PC-3 (cell line): ENCODE data around the gene VPS35. TPM values are rescaled to one million over a fixed set of nuclear protein-coding genes. Genes with fewer than 3 reads are reported as not detected.

ENCODE experiments used
- ATAC-seq: fragments of 200-7000 bp; cut with Tn5 transposase; 2 replicates; pipeline ENCODE4 v1.9.1; 2020; ENCODE audit warnings: mild to moderate bottlenecking, moderate library complexity
- BruUV-seq: library from RNA; stranded (reverse); fragments of 400-500 nt; replicated peaks from 2 replicates; lab custom pipeline; 2021; lab: Mats Ljungman, UMichigan
- CTCF ChIA-PET: fragments of 300-600 bp; sonication (Branson Sonifier 250); formaldehyde crosslinking; loops from one replicate; lab custom pipeline; 2022; ENCODE audit warnings: antibody characterized with exemption; lab: Charles Lee
- POLR2A ChIA-PET: fragments of 300-600 bp; sonication (Branson Sonifier 250); formaldehyde crosslinking; loops from one replicate; lab custom pipeline; 2022; ENCODE audit warnings: antibody characterized with exemption; ENCODE audit not compliant: unreplicated experiment; lab: Charles Lee
- DNase-seq: peaks from one replicate; pipeline ENCODE4 v3.0.0-alpha.2; 2015
- H2AFZ ChIP-seq: fragments of 300-600 bp; sonication (generic); 2 replicates; pipeline ENCODE4 v1.6.0; 2016; ENCODE audit warnings: antibody characterized with exemption, low read length
- H3F3A ChIP-seq: fragments of 300-600 bp; sonication (generic); one replicate; pipeline ENCODE4 v1.6.0; 2017; ENCODE audit warnings: antibody characterized with exemption, low read length, control low read depth, mild to moderate bottlenecking; ENCODE audit not compliant: unreplicated experiment
- H3K27ac ChIP-seq: fragments of 300-600 bp; sonication (generic); 2 replicates; pipeline ENCODE4 v1.5.1; 2016; ENCODE audit warnings: mild to moderate bottlenecking, low read length
- H3K27me3 ChIP-seq: fragments of 300-600 bp; sonication (generic); 2 replicates; pipeline ENCODE4 v1.6.1; 2016; ENCODE audit warnings: low read length, mixed read lengths
- H3K36me3 ChIP-seq: fragments of 300-600 bp; sonication (generic); 2 replicates; pipeline ENCODE4 v1.6.1; 2016; ENCODE audit warnings: low read depth, mixed run types, low read length, mixed read lengths
- H3K4me1 ChIP-seq: fragments of 300-600 bp; sonication (generic); 2 replicates; pipeline ENCODE4 v1.5.1; 2016; ENCODE audit warnings: low read length; ENCODE audit not compliant: insufficient read depth
- H3K4me2 ChIP-seq: fragments of 300-600 bp; sonication (generic); 2 replicates; pipeline ENCODE4 v1.6.0; 2016; ENCODE audit warnings: low read length
- H3K4me3 ChIP-seq: fragments of 300-600 bp; sonication (generic); 2 replicates; pipeline ENCODE4 v1.5.1; 2016; ENCODE audit warnings: mild to moderate bottlenecking, low read length, mixed read lengths
- H3K79me2 ChIP-seq: fragments of 300-600 bp; sonication (generic); 2 replicates; pipeline ENCODE4 v1.6.1; 2017; ENCODE audit warnings: low read length, mixed read lengths
- H3K9ac ChIP-seq: fragments of 300-600 bp; sonication (generic); 2 replicates; pipeline ENCODE4 v1.6.0; 2016; ENCODE audit warnings: mild to moderate bottlenecking, low read length
- H3K9me2 ChIP-seq: fragments of 300-600 bp; sonication (generic); replicated peaks from 2 replicates; pipeline ENCODE4 v1.6.1; 2016; ENCODE audit warnings: mixed run types, low read length, mixed read lengths
- H3K9me3 ChIP-seq: fragments of 300-600 bp; sonication (generic); 2 replicates; pipeline ENCODE4 v1.6.1; 2016; ENCODE audit warnings: low read length, mixed read lengths
- H4K20me1 ChIP-seq: fragments of 300-600 bp; sonication (generic); 2 replicates; pipeline ENCODE4 v1.6.1; 2016; ENCODE audit warnings: low read length, mixed read lengths
- CTCF ChIP-seq: fragments of 300-600 bp; sonication (generic); conservative IDR thresholded peaks from 2 replicates; pipeline ENCODE4 v1.5.1; 2017; ENCODE audit warnings: antibody characterized with exemption, low read depth, mild to moderate bottlenecking, low read length
- EZH2 ChIP-seq: fragments of 300-600 bp; sonication (generic); IDR thresholded peaks from one replicate; pipeline ENCODE4 v1.6.1; 2017; ENCODE audit warnings: antibody characterized with exemption, mild to moderate bottlenecking, low read length; ENCODE audit not compliant: unreplicated experiment
- EZH2phosphoT487 ChIP-seq: fragments of 300-600 bp; sonication (generic); IDR thresholded peaks from 2 replicates; pipeline ENCODE4 v1.6.1; 2018; ENCODE audit warnings: mild to moderate bottlenecking, antibody characterized with exemption, low read length, borderline replicate concordance
- intact Hi-C: fragments of 100-400 bp; cut with micrococcal nuclease; formaldehyde crosslinking; loops from 2 replicates; pipeline ENCODE4 v1.9.0; 2023
- total RNA-seq: library from RNA; depleted of rRNA; stranded (reverse); fragments of >200 nt; gene quantifications from 2 replicates; pipeline ENCODE4 v1.2.3, GENCODE V29; 2014

Gene VPS35
- total RNA-seq, 1 experiment from 2014 or later = 39.3 TPM

DNA sequence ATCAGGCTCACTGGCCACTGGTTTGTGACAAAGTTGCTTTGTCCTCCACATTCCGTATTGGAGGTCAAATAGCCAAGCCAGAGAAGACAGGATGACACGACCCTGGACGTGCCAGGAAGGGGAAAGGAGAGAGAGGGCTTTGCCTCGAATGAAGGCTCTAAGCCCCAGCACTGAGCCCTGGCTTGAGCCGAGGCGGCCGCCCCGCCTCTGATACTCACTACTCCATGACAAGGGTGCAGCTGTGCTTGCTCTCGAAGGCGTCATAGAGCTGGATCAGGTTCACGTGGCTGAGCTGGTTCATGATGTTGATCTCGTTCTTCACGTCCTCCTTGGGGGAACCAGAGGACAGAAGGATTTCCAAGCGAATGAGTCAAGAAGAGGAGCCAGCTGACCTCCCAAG is 39.8 kb upstream of the VPS35 start:
- Histone ChIP-seq H3K4me2 (no peak overlapping the region), H3K79me2 (no peaks in the 10 kb centered on the region), H3K9ac (no peak overlapping the region), H3K27me3 (no peaks in the 10 kb centered on the region), H3K36me3 (no peaks in the 10 kb centered on the region), H2AFZ (no peak overlapping the region), H3K9me3 (no peaks in the 10 kb centered on the region), H3K27ac (no peak overlapping the region), H3K4me3 (no peak overlapping the region), H4K20me1 (no peaks in the 10 kb centered on the region), H3K4me1 (no peaks in the 10 kb centered on the region), H3K9me2 (no peaks in the 10 kb centered on the region), H3F3A (no peaks in the 10 kb centered on the region)
- POLR2A ChIA-PET = no interaction called here
- ATAC-seq = no peak
- CTCF ChIA-PET = no interaction called here
- TF ChIP-seq CTCF (no peak), EZH2phosphoT487 (no peak), EZH2 (no peak)
- DNase-seq = no peak
- intact Hi-C loops = no loop called here
- BruUV-seq = no TSS peak

- Histone ChIP-seq H3K9me2 (no peaks in the 10 kb centered on the region), H3K27me3 (no peaks in the 10 kb centered on the region), H3K4me2 (no peak overlapping the region), H3K9me3 (no peaks in the 10 kb centered on the region), H3K36me3 (no peaks in the 10 kb centered on the region), H2AFZ (no peak overlapping the region), H3K4me3 (no peak overlapping the region), H4K20me1 (no peaks in the 10 kb centered on the region), H3K27ac (no peak overlapping the region), H3K9ac (no peak overlapping the region), H3K79me2 (no peaks in the 10 kb centered on the region), H3F3A (no peaks in the 10 kb centered on the region), H3K4me1 (no peaks in the 10 kb centered on the region)
- CTCF ChIA-PET = no interaction called here
- intact Hi-C loops = no loop called here
- no TSS peak for BruUV-seq
- no peak for ATAC-seq
- DNase-seq = no peak
- no peak for TF ChIP-seq EZH2
- TF ChIP-seq EZH2phosphoT487 = no peak
- TF ChIP-seq CTCF = no peak
- POLR2A ChIA-PET = no interaction called here
These were observed 38.7 kb upstream of the VPS35 start for GRCh38 chr16:46727630-46728029.

- POLR2A ChIA-PET = no interaction called here
- BruUV-seq = no TSS peak
- H3K4me3 ChIP-seq = no peak overlapping the region
These were observed 38.2 kb upstream of the VPS35 start for GRCh38 chr16:46727184-46727583.

More at GRCh38 chr16:46727184-46727583, 38.2 kb upstream of the VPS35 start:
- ATAC-seq (no peak), DNase-seq (no peak)
- intact Hi-C loops = no loop called here
- H4K20me1 ChIP-seq = no peaks in the 10 kb centered on the region
- no peak overlapping the region for H3K4me2 ChIP-seq
- CTCF ChIA-PET = no interaction called here
- H3K36me3 ChIP-seq = no peaks in the 10 kb centered on the region
- no peaks in the 10 kb centered on the region for H3K9me3 ChIP-seq
- no peaks in the 10 kb centered on the region for H3K79me2 ChIP-seq
- TF ChIP-seq EZH2phosphoT487 = no peak
- TF ChIP-seq EZH2 = no peak
- H3K27ac ChIP-seq = no peak overlapping the region
- no peak overlapping the region for H3K9ac ChIP-seq
- no peaks in the 10 kb centered on the region for H3K27me3 ChIP-seq
- no peaks in the 10 kb centered on the region for H3F3A ChIP-seq
- H2AFZ ChIP-seq = no peak overlapping the region
- H3K4me1 ChIP-seq = no peaks in the 10 kb centered on the region
- H3K9me2 ChIP-seq = no peaks in the 10 kb centered on the region
